Measurements from ENCODE around the gene HMGN1. TPM values are rescaled to one million over a fixed set of nuclear protein-coding genes. Genes with fewer than 3 reads are reported as not detected.
"Not testable (repeated sequence)": the region's sequence is repeated elsewhere in the genome, so short reads cannot be mapped to it uniquely, and the experiment has no call there.

Gene HMGN1
- total RNA-seq, 1 donor, result 154 TPM

- no peak for TF ChIP-seq CTCF (IDR thresholded peaks at IDR 0.05; ENCODE audit: extremely low read depth, low read depth, low read length)
- Histone ChIP-seq H3K27me3 (ENCODE audit: insufficient read depth, low read length) (no peaks in the 10 kb centered on the region), H3K4me3 (ENCODE audit: insufficient read depth, low read length) (no peak overlapping the region), H3K36me3 (ENCODE audit: insufficient read depth, low read length) (peaks cover 5% of the 10 kb centered on the region), H4K20me1 (ENCODE audit: insufficient read depth, low read length) (peaks cover 9% of the 10 kb centered on the region), H3K79me2 (ENCODE audit: insufficient read depth, low read length) (peaks cover 52% of the 10 kb centered on the region), H3K9me3 (ENCODE audit: low read depth, low read length) (no peaks in the 10 kb centered on the region), H3K27ac (ENCODE audit: low read depth, low read length) (peak overlapping the region; percentile 37), H3K4me1 (ENCODE audit: insufficient read depth, low read length) (peaks cover 33% of the 10 kb centered on the region), H3K4me2 (ENCODE audit: insufficient read depth, low read length) (peak overlapping the region; percentile 99), H2AFZ (ENCODE audit: low read length) (no peak overlapping the region)
- DNase-seq (ENCODE audit: insufficient read length, low spot score, missing footprints), result no peak
These were observed 38.0 kb upstream of the HMGN1 start for GRCh38 chr21:39386899-39387298.

GRCh38 chr21:39386194-39386593 is 37.3 kb upstream of the HMGN1 start:
- Histone ChIP-seq H3K4me3 (ENCODE audit: insufficient read depth, low read length) (peak overlapping the region; percentile 71), H4K20me1 (ENCODE audit: insufficient read depth, low read length) (peaks cover 11% of the 10 kb centered on the region), H3K79me2 (ENCODE audit: insufficient read depth, low read length) (peaks cover 58% of the 10 kb centered on the region), H3K4me2 (ENCODE audit: insufficient read depth, low read length) (peak overlapping the region; percentile 94), H3K27ac (ENCODE audit: low read depth, low read length) (peak overlapping the region; percentile 71), H3K4me1 (ENCODE audit: insufficient read depth, low read length) (peaks cover 36% of the 10 kb centered on the region), H2AFZ (ENCODE audit: low read length) (peak overlapping the region; percentile 88), H3K9me3 (ENCODE audit: low read depth, low read length) (no peaks in the 10 kb centered on the region), H3K27me3 (ENCODE audit: insufficient read depth, low read length) (no peaks in the 10 kb centered on the region), H3K36me3 (ENCODE audit: insufficient read depth, low read length) (no peaks in the 10 kb centered on the region)
- TF ChIP-seq CTCF (IDR thresholded peaks at IDR 0.05; ENCODE audit: extremely low read depth, low read depth, low read length), result no peak
- no peak for DNase-seq (ENCODE audit: insufficient read length, low spot score, missing footprints)

GRCh38 chr21:39385299-39386145 is 36.6 kb upstream of the HMGN1 start:
- H3K4me2 ChIP-seq (ENCODE audit: insufficient read depth, low read length), result peak overlapping the region; percentile 94
- H4K20me1 ChIP-seq (ENCODE audit: insufficient read depth, low read length), result peaks cover 11% of the 10 kb centered on the region
- H3K4me1 ChIP-seq (ENCODE audit: insufficient read depth, low read length), result peaks cover 39% of the 10 kb centered on the region
- H3K36me3 ChIP-seq (ENCODE audit: insufficient read depth, low read length), result no peaks in the 10 kb centered on the region
- H3K27ac ChIP-seq (ENCODE audit: low read depth, low read length), result peak overlapping the region; percentile 71
- H2AFZ ChIP-seq (ENCODE audit: low read length), result peak overlapping the region; percentile 88
- no peaks in the 10 kb centered on the region for H3K27me3 ChIP-seq (ENCODE audit: insufficient read depth, low read length)
- H3K4me3 ChIP-seq (ENCODE audit: insufficient read depth, low read length), result peak overlapping the region; percentile 71
- no peak for TF ChIP-seq CTCF (IDR thresholded peaks at IDR 0.05; ENCODE audit: extremely low read depth, low read depth, low read length)
- DNase-seq (ENCODE audit: insufficient read length, low spot score, missing footprints), result peak; percentile 91
- no peaks in the 10 kb centered on the region for H3K9me3 ChIP-seq (ENCODE audit: low read depth, low read length)
- H3K79me2 ChIP-seq (ENCODE audit: insufficient read depth, low read length), result peaks cover 60% of the 10 kb centered on the region

- Histone ChIP-seq H3K36me3 (ENCODE audit: insufficient read depth, low read length) (no peaks in the 10 kb centered on the region), H3K27ac (ENCODE audit: low read depth, low read length) (peak overlapping the region; percentile 45), H3K79me2 (ENCODE audit: insufficient read depth, low read length) (peaks cover 53% of the 10 kb centered on the region), H3K4me1 (ENCODE audit: insufficient read depth, low read length) (peaks cover 39% of the 10 kb centered on the region), H2AFZ (ENCODE audit: low read length) (peak overlapping the region; percentile 51), H3K9me3 (ENCODE audit: low read depth, low read length) (no peaks in the 10 kb centered on the region), H3K27me3 (ENCODE audit: insufficient read depth, low read length) (no peaks in the 10 kb centered on the region), H3K4me3 (ENCODE audit: insufficient read depth, low read length) (peak overlapping the region; percentile 71), H4K20me1 (ENCODE audit: insufficient read depth, low read length) (peaks cover 11% of the 10 kb centered on the region), H3K4me2 (ENCODE audit: insufficient read depth, low read length) (peak overlapping the region; percentile 94)
- no peak for DNase-seq (ENCODE audit: insufficient read length, low spot score, missing footprints)
- no peak for TF ChIP-seq CTCF (IDR thresholded peaks at IDR 0.05; ENCODE audit: extremely low read depth, low read depth, low read length)
These were observed 35.9 kb upstream of the HMGN1 start for GRCh38 chr21:39384674-39385298.

GRCh38 chr21:39382096-39382495 is 33.2 kb upstream of the HMGN1 start:
- not testable (repeated sequence) for H3K27me3 ChIP-seq (ENCODE audit: insufficient read depth, low read length); H3K27ac ChIP-seq (ENCODE audit: low read depth, low read length); H3K4me3 ChIP-seq (ENCODE audit: insufficient read depth, low read length); DNase-seq (ENCODE audit: insufficient read length, low spot score, missing footprints); H3K36me3 ChIP-seq (ENCODE audit: insufficient read depth, low read length); H3K9me3 ChIP-seq (ENCODE audit: low read depth, low read length); H3K4me2 ChIP-seq (ENCODE audit: insufficient read depth, low read length); H2AFZ ChIP-seq (ENCODE audit: low read length); H4K20me1 ChIP-seq (ENCODE audit: insufficient read depth, low read length)
- Histone ChIP-seq H3K4me1 (ENCODE audit: insufficient read depth, low read length) (peaks cover 28% of the 10 kb centered on the region), H3K79me2 (ENCODE audit: insufficient read depth, low read length) (peaks cover 41% of the 10 kb centered on the region)

Measured in osteoblast (primary cell).